ENCODE measurements around the gene ZNF641. TPM values are rescaled to one million over a fixed set of nuclear protein-coding genes. Genes with fewer than 3 reads are reported as not detected.

Gene ZNF641
- 10 to 100 TPM; 26.4 to 29.8 (median 26.8) TPM for polyA plus RNA-seq (ENCODE audit: insufficient read depth in 1 of 5, insufficient read length in 5 of 5, low replicate concordance in 1 of 5)
- long read RNA-seq, donor 1, partial matches to known transcripts, result 0 of 6 reads
- long read RNA-seq, donor 1, other reads (novel, unspliced or antisense), result 0 of 6 reads
- long read RNA-seq, donor 2, partial matches to known transcripts, result 0 of 2 reads
- long read RNA-seq, donor 2, other reads (novel, unspliced or antisense), result 0 of 2 reads
- long read RNA-seq, donor 3, partial matches to known transcripts, result 0 of 3 reads
- long read RNA-seq, donor 3, other reads (novel, unspliced or antisense), result 0 of 3 reads
- long read RNA-seq, donor 4, partial matches to known transcripts, result 0 of 2 reads
- long read RNA-seq, donor 4, other reads (novel, unspliced or antisense), result 0 of 2 reads
- long read RNA-seq, donor 5, full-length matches to known transcripts, result 8 of 8 reads
- long read RNA-seq, donor 5, partial matches to known transcripts, result 0 of 8 reads
- long read RNA-seq, donor 5, other reads (novel, unspliced or antisense), result 0 of 8 reads
- long read RNA-seq, donor 6, partial matches to known transcripts, result 0 of 6 reads
- long read RNA-seq, donor 6, other reads (novel, unspliced or antisense), result 0 of 6 reads
- long read RNA-seq, donor 7, partial matches to known transcripts, result 0 of 5 reads
- long read RNA-seq, donor 7, other reads (novel, unspliced or antisense), result 0 of 5 reads
- long read RNA-seq, donor 8, partial matches to known transcripts, result 0 of 2 reads
- long read RNA-seq, donor 8, other reads (novel, unspliced or antisense), result 0 of 2 reads

DNA sequence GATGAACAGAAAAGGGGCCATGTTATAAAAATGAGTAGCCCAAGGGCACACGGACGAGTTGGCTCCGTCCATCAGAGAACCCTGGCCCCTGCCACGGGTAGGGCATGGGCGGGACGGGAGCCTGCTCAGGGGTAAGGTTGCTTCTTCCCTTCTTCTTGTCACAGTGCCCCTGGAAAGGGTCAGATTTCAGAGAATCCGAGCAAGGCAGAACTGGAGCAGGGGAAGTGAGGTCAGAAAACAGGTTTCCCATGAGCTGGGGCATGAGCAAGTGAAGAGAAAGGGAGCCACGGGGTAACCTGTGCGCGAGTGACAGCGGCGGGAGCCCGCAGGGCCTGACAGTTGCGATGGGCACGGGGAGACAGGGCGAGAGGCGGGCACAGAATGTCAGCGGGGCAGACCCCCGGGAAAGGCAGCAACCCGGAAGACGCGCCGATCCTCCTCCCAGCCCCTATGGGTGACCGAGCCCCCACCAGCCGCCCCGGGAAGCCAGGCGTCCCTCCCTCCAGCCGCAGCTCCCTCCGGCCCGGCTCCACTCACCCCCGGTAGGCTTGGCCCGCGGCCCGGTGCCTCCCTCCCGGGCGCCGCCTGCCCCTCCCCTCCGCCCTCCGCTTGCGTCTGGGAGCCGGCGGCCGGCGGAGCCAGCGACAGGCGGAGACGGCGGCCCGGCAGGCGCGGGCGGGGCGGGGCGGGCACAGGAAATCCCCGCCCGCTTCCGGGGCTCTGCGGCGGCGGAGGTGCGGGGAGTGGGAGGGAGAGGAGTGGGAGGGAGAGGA, at the start of gene ZNF641:
Gene ZNF641, minus strand, starts transcription at position 671 of the 773 bp plus-strand sequence. CDS start 2,829 bp downstream, outside the sequence.
- peak; percentile 80 to 83 for DNase-seq

DNA sequence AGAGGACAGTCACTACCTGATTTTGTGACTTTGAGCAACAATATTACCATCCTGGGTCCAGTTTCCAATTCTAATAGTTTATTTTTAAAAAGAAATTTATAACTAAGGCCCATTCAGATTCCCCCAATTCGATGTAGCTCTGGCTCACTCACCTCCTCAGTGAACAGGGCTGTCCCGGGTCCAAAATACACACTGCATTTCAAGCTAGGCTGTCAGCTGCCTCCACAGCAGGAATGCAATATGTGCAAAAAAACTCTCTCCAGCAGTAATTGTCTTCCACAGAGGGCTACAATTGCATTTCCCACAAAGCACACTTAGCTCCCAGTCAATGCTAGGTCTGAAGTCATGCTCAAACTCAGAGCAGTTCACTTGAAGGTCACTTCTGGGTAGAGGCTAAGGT, 39.3 kb upstream of the ZNF641 start:
- no peak for DNase-seq

DNA sequence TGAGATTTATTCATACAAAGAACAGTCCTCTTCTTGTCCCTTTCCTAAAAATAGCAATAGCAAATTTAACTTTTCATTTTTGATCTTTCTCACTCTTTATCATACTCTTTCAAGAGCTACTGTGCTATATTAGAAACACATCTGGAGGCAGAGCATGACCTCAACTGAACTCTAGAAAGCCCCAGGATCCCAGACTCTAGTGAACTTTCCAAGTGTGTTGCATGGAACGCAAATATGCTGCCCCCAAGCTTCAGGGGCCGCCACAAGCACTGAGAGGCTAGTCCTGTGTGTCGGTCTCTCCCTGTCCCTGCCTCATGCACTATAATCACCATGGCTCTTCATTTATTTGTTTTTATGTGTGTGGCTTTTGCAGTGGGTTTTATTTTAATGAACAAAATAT, 38.7 kb upstream of the ZNF641 start:
- no peak for DNase-seq

DNA sequence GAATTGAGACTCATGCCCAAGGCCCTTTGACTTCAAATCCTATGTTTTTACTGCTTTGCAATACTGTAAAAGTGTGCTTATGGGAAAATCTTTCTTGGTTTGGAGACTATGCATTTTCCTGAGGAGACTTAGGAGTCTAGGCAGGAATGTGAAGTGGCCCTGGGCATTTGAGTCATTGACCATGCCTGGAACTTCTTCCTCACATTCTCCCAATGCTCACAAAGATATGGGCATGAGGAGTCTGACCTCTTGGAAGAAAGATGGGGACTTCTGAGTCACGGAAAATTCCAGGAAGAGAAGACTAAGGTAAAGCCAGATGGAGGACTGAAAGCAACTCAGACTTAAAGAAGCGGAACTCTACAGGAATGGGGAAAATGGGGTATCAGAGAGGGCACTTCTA, 38.2 kb upstream of the ZNF641 start:
- no peak for DNase-seq

DNA sequence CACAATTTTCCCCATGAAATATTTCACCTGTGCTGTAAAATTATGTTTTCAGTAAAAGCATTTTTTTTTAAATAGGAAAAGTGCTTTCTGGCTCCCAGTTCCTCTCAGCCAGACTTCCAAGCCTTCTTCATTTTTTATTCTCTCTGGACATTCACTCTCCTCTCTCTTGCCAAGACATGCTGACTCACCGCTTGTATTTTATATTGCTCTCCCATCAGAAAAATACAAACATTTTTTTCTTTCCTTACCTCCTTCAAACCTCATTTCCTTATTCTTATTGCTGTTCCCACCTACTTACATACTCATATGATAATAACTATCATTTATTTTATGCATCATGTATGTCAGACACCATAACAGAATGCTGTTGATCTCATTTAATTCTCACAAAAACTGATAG, 37.7 kb upstream of the ZNF641 start:
- no peak for DNase-seq

DNA sequence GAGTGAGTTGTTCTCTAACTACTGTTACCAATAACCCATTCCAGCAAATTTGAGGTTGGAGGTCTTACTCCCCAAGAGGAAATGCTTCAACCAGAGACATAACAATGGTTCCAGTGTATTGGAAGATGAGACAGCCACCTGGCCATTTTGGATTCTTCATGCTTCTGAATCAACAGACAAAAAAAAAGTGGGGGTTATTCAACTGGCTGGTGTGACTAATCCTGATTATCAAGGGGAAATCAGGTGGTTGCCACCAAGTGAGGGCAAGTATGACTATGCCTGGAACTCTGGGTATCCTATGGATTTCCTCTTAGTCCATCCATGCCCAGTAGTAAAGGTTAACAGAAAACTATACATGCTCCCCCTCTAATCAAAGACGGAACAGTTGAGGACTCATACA, 29.9 kb upstream of the ZNF641 start:
- DNase-seq, result no peak

DNA sequence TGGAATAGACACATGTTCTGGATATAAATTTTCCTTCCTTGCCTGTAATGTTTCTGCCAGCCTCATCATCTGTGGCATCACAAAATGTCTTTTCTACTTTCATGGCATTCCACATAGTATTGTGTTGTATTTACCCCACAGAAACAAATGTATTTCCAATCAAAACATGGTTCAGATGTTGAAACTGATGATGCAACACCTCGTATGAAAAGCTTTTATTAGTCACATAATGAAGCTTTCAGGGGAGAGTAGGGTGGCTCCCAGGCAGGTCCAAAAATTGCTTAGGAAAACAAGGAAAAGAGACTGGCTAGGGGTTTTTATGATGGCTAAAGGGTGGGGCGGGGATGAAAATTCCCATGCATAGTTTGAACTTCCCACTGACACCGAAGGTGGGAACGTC, 29.1 kb upstream of the ZNF641 start:
- no peak for DNase-seq

DNA sequence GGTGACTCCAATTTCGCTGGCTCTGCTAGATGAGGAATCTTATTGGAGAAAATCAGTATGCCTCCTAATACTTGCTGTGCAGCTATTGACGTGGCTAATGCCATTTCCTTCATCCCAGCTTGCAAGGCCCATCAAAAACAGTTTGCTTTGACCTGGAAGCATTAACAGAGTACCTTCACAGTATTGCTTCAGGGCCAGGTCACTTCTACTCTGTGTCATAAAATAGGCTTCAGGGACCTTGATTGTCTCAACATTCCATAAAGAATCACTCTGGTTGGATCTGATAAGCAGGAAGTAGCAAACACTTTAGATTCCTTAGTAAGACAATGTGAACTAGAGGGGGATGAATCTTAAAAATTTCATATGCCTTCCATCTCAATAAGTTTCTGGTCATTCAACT, 26.9 kb upstream of the ZNF641 start:
- no peak for DNase-seq

DNA sequence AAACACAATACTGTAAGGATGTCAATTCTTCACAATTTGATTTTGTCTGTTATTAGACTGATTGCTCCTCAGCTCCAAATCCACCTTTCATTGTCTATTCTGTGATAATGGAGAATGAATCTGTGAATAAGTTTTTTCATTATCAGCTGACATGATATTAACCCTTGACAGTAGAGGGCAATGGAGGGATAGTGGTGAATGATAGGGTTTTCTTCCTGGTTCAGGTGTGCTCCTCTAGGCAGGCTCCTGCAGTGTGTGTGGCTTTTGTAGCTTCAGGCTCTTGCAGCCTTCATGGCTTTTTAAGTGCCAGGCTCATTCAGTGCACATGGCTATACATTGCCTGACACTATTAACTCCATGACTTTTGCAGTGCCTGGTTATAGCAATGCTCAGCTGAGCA, 23.4 kb upstream of the ZNF641 start:
- no peak for DNase-seq

DNA sequence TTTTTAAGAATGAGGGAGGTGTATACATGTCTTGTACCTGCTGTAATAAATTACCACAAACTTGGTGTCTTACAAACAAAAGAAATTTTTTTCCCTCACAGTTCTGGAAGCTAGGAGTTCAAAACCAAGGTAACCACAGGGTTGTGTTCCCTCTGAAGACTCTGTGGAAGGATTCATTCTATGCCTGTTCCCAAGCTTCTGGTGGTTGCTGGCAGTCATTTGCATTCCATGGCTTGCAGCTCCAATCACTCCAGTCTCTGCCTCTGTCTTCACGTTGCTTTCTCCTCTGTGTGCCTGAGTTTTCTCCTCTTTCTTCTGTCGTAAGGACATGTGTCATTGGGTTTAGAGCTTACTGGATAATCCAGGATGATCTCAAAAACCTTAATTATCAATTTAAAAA, 15.4 kb upstream of the ZNF641 start:
- DNase-seq, result no peak

DNA sequence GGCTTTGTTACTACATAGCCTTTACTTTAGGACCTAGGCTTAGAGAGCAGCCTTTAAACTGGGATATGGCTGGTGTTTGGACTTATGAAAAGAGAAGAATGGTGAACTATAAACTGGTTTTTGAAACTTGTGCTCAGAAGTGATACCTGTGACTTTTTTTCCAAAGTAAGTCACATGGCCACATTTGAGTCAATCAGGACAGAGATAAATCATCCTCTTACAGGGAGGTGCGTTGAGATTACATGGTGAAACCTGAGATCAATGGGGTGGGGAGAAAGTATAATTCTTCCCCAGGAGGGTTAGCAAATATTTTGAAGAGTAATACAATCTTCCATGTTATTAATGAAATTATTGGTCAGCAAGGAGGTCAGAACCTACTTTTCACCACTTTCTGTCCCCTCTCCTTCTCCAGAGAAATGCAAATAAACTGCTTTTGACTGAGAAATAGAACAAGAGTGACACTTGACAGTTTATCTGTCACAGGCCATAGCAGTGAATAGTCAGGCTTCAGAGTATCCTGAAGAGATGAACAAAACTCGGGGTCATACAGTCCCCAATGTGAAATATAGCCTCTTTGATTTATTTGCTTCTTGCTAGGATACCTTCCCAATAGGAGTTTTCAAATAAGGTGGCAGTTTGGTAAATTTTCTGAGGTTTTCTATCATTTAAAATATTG, 11.1 kb upstream of the ZNF641 start:
- DNase-seq, result no peak

DNA sequence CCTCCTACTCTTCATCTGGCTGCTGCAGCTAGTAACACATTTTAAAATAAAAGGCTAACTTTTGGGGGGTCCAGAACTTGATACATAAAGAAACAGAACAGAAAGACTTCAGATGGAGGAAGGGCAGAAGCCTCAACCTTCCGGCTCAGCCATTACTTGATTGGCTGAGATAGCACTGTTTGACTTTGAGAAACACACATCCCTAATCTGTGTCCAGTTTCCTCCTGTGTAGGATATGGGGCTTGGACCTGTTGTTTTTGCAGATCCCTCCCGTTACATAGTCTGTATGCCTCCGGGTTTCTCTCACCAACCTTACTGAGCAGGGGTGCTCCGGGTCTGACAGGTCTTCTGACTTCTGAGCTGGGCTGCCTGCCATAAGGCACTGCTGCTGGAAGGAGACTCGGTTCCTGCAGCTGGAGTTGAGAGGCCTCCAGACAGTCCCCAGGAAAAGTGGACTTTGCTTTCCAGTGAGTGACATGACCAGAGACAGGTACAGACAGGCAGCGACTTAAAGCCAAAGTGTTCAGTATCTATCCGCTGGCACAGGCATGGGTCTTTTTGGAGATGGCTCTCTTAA, 8.3 kb upstream of the ZNF641 start:
- DNase-seq, result no peak

DNA sequence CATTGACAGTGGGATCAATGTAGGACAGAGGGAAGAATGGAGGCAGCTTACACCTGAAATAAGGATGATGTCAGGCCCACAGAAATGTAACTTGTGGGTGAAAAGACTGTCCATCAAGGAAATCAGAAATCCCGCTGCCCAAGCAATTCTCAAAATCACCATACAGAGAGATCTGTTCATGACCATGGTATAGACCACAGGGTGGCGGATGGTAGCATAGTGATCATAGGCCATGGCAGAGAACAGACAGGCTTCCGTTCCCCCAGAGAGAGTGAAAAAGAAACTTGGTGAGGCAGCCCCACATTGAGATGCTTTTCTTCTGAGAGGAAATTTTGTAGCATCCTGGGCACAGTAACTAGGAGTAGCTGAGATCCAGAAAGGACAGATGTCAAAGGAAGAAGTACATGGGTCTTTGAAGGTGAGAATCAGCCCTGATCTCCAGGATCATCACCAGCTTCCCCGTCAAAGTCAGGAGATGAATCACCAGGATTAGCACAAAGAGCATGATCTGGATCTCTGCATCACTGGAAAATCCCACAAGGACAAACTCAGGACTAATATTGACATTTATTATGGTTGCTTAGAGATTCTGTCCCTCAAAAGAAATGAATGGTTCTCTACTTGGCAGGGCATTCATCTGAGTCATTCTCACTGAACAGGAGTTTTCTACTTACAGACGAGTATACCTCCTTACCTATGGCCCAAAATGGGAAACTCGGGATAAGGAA, 5.5 kb upstream of the ZNF641 start:
- no peak for DNase-seq

DNA sequence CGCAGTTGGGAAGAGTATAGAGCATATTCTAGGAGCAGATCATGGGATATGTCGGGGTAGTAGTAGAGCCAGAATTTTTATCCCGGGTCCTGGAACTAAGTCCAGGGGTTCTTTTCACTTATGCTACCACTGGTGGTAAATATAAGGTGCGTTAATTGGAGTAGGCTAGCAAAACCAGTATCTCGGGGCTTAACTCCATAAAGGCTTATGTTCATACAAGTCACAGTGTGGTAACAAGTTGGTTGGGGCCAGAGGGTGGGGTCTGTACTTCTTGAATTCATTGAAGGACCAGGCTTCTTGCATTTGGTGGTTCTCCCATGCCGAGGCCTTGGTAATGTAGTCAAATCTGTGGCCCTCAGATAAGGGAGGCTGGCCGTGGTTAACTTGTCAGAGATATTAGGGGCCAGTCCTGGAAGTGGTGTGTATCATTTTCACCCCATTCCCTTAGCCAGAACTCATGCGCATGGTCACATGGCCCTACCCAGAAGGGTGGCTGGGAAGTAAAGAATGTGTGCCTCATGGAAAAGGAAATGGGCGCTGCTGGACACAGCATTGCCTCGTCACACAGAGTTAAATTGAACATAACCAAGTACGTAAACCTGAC, 1.5 kb upstream of the ZNF641 start:
- DNase-seq, result no peak

DNA sequence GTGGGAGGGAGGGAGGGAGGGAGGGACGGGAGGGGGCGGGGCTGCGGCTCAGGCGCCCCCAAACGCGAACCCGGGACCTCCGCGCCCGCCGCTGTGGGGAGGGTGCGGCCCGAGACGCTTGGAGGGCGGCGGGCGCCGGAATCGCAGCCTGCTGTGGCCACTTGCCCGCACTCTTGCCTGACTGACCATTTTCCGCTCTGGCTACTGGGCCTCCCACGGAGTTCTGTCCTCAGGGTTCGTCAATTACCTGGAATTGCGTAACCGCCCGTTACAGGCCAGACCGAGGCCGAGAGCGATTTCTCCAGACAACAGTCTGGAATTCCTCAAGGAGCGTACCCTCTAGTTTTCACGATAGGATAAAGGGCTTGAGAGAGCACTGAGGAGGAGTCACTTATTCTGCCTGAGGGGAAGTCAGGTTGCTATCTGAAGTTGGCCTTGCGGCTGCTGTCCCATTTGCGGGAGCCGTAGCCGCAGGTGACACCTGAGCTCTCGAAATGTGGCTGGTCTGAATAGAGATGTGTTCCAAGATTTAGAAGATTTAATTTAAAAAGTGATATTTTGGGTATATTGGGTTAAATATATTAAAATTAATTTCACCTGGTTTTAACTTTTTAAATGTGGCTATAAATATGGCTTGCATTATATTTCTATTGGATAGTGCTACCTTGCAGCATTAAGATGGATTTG, 446 bp upstream of the ZNF641 start:
- peak; percentile 68 to 81 for DNase-seq

DNA sequence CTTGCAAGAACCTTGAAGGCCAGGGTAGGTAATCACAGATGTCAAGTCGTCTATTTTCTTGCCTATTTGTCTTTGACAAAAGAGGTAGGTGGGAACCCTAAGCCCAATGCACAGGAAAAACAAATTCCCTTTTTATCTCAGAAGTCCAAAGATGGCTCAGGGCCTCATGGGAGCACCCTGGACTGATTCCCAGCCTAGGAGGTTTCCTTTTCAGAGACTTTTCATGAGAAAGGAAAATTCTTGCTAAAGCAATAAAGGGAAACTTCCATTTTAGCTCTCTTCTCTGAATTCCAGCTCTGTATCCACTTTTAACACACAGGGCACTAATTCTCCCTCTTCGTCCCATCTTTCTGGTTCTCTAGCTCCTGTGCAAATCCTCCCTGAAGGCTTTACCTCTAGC, 1.2 kb downstream of the ZNF641 start:
- DNase-seq, result no peak

DNA sequence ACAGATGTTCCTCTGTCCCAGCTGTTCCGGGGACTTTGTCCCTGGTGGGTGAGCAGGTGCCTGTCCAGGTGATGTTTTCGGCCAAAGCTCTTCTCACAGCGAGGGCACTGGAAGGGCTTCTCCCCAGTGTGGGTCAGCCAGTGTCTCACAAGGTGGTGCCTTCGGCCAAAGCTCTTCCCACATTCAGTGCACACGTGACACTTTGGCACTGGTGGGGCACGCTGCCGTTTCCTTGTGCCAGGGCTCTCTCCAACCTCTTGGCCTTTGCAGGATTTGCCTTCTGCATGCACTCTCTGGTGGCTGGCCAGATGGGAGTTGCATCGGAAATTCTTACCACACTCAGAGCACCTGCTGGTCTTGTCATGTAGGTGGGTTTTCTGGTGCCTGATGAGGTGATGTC, 7.7 kb downstream of the ZNF641 start:
- no peak for DNase-seq

DNA sequence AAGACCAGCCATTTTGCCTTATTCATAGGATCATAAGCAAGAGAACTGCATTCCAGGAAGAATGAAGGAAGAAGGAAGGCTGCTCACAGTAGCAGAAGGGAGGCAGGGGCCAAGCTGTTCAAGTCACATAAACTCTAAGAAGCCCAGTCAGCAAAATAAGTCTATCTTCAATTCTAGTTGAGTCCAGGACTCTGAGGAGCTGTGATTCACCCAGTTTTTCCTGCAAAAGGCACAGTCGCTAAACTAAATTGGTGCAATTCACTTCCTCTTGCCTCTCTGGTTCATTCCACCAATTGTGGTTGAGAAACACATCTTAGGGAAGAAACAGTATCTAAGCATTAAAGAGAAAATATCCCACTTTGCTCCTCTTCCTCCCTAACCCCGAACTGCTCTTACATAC, 9.8 kb downstream of the ZNF641 start:
- no peak for DNase-seq

DNA sequence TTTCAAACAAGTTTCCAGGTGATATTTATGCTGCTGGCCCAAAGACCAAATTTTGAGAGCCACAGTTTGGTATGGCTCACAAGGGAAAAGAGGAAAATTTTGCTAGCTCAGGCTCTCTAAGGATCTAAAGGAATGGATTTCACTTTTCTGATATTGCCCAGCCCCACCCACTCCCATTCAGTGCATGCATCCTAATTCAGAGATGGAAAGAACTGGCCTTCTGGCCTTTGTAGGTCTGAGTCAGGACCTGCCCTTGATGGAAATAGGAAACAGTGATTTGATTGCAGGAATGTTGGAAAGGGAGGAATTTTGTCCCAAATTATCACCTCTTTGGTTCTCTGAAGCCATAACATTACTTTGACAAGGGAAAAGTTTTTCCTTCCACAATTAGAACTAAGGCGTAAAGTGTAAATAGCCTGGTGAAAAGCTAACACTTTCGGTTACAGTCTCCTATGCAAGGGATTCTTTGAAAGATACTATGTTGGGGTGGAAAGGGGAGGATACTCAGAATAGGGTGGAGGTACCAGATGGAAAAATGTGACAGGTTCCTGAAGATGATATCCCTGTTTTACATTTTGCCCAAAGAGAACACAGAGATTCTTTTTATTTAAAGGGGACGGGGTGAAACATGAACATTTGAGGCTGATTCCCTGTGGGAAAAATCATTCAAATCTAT, 11.1 kb downstream of the ZNF641 start:
- no peak for DNase-seq

Data from right lung (tissue), 10 donors.